NB4 (cell line): ENCODE results near the gene TMOD1.

ENCODE experiments used
- MYC ChIP-seq: IDR thresholded peaks from 2 replicates; pipeline ENCODE4 v1.6.1; 2011; ENCODE audit warnings: low read depth, low read length
- POLR2A ChIP-seq: IDR thresholded peaks from 2 replicates; pipeline ENCODE4 v1.6.1; 2011; ENCODE audit warnings: mild to moderate bottlenecking; ENCODE audit not compliant: insufficient read length; ENCODE audit errors: extremely low read depth
- TF ChIP-seq, protein P1 (sequence below): IDR thresholded peaks from one replicate; pipeline ENCODE4 v1.5.1; 2012; ENCODE audit warnings: low read depth, low read length
- TF ChIP-seq, protein P2 (sequence below): IDR thresholded peaks from 2 replicates; pipeline ENCODE4 v1.6.1; 2011; ENCODE audit warnings: low read depth, low read length

DNA sequence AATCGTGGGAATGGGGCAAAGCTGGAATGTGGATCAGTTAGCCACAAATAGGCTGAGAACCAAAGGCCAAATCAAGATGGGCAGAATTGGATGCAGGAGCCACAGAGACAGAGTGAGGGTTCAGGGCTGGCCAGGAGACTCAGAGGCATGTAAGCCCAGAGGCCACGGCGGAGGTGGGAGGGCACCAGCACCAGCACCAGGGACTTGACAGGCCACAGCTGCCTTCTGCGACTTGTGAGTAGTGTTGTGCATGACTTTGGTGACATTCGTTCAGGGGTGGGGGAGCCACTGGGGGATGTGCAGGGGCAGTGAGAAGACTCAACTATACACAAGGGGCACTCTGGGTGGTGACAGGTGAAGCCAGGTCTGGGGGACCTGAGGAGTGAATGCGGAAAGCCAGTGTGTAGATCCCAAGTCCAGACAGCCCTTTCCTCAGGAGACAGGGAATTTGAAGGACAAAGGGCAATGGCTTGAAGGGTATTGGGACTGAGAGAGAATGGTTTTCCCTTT, 53.2 kb downstream of the TMOD1 start:
- no peak for TF ChIP-seq MYC
- no peak for TF ChIP-seq POLR2A
- TF ChIP-seq, protein P1, sequence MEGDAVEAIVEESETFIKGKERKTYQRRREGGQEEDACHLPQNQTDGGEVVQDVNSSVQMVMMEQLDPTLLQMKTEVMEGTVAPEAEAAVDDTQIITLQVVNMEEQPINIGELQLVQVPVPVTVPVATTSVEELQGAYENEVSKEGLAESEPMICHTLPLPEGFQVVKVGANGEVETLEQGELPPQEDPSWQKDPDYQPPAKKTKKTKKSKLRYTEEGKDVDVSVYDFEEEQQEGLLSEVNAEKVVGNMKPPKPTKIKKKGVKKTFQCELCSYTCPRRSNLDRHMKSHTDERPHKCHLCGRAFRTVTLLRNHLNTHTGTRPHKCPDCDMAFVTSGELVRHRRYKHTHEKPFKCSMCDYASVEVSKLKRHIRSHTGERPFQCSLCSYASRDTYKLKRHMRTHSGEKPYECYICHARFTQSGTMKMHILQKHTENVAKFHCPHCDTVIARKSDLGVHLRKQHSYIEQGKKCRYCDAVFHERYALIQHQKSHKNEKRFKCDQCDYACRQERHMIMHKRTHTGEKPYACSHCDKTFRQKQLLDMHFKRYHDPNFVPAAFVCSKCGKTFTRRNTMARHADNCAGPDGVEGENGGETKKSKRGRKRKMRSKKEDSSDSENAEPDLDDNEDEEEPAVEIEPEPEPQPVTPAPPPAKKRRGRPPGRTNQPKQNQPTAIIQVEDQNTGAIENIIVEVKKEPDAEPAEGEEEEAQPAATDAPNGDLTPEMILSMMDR = no peak
- TF ChIP-seq, protein P2, sequence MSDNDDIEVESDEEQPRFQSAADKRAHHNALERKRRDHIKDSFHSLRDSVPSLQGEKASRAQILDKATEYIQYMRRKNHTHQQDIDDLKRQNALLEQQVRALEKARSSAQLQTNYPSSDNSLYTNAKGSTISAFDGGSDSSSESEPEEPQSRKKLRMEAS = no peak
